GM12873 (cell line): ENCODE results near the gene TPX2.

ENCODE experiments used
- TF ChIP-seq, protein P1 (sequence below): IDR thresholded peaks from 2 replicates; pipeline ENCODE4 v1.5.1; 2012; ENCODE audit warnings: low read depth, mild to moderate bottlenecking, moderate library complexity, low read length, control low read depth; ENCODE audit not compliant: insufficient read depth; ENCODE audit errors: missing control alignments

TPX2 gene

DNA sequence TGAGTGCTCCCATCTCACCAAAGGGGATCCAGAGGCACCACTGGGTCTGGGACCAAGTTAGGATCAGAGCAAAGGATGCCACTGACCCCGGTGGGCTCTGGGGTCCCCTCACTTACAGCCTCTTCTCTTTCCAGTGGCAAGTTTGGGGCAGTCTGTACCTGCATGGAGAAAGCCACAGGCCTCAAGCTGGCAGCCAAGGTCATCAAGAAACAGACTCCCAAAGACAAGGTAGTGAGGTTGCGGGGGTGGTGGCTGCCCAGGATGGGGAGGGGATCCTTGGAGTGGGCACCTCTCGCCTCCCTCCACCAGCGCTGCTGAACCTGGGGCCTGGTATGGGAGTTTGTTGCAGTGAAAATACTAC lies 85.0 kb downstream of the TPX2 start:
- TF ChIP-seq, protein P1, sequence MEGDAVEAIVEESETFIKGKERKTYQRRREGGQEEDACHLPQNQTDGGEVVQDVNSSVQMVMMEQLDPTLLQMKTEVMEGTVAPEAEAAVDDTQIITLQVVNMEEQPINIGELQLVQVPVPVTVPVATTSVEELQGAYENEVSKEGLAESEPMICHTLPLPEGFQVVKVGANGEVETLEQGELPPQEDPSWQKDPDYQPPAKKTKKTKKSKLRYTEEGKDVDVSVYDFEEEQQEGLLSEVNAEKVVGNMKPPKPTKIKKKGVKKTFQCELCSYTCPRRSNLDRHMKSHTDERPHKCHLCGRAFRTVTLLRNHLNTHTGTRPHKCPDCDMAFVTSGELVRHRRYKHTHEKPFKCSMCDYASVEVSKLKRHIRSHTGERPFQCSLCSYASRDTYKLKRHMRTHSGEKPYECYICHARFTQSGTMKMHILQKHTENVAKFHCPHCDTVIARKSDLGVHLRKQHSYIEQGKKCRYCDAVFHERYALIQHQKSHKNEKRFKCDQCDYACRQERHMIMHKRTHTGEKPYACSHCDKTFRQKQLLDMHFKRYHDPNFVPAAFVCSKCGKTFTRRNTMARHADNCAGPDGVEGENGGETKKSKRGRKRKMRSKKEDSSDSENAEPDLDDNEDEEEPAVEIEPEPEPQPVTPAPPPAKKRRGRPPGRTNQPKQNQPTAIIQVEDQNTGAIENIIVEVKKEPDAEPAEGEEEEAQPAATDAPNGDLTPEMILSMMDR = no peak

DNA sequence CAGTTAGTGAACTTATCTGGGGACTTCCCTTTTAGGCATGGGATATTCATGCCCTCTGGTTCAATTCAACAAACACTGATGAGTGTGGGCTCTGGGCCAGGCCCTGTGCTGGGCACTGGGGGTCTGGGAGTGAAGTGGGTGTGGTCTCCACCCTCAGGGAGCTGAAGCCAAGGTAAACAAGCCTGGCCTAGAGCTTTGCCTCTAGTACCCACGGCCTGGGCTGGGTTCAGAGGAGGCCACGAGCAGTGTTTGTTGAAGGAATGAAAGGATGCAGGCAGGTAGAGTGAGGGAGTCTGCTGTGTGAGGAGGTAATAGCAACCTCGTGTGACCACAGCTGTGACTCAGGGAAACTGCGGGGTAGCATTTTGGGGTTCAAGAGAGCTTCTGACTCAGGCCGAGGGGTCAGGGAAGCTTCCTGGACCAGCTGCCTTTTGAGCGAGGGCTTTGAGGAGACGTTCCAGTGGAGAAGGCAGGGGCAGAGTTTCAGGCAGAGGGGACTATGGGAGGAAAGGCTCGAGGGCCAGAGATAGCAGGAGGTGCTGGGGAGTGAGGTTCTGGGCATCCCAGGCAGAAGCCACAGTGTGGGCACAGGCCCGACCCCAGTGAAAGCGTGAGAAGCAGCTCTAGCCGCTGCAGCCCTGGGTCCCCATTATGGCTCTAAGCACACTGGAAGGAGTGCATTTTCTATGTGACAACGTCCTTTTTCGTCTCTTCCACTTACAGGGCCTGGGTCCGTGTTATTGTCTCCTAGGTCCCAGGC lies 85.6 kb downstream of the TPX2 start:
- TF ChIP-seq, protein P1 = no peak

DNA sequence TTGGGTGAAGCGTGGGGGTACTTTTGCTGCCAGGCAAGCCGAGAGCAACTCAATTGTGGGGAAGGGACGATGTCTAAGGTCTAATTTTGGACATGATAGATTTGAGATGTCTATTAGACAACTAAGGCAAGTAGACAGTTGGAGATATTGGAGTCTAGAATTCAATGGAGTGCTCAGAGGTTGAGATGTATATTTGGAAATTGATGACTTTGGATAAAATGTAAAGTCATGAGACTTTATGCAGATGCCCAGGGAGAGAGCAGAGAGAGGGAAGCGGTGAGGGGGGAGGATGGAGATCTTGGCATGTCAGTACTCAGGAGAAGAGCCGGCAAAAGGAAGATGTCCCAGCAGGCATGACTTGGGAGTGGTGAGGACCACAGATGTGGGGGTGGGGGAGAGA lies 87.0 kb downstream of the TPX2 start:
- TF ChIP-seq, protein P1 = no peak

DNA sequence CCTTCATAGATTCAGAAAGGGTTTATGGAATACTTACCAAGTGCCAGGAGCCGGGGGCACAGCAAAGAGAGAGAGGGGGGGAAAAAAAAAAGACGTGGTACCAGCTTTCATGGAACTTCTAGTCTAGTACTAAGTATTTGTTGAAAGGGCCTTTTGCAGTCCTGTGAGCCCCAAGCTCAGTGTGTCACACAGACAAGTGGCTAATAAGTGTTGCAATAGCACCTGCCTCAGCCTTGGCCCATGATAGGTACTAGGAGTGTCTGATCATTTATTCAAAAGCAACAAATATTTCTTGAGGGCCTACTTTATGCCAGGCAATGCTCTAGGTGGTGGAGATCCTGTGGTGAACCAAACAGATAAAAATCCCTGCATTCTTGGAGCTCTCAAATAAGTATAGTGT lies 88.0 kb downstream of the TPX2 start:
- TF ChIP-seq, protein P1 = no peak

DNA sequence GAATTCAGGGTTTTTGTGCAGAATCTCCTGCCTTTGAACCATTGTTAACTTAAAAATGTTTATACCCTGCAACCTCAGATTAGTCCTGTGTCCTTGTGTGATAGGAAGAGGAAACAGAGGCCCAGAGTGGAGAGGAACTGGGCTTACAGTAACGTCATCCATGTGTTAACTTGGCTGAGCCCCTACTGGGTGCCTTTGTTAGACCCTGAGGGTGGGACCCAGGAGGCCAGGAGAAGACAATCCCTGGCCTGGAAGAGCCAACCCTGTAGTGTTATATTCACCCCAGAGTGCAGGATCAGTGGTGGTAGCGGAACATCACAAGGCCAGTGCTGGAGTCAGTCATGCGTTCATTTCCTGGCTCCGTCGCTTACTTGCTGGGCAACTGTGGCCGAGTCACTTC lies 90.6 kb downstream of the TPX2 start:
- TF ChIP-seq, protein P1 = no peak

DNA sequence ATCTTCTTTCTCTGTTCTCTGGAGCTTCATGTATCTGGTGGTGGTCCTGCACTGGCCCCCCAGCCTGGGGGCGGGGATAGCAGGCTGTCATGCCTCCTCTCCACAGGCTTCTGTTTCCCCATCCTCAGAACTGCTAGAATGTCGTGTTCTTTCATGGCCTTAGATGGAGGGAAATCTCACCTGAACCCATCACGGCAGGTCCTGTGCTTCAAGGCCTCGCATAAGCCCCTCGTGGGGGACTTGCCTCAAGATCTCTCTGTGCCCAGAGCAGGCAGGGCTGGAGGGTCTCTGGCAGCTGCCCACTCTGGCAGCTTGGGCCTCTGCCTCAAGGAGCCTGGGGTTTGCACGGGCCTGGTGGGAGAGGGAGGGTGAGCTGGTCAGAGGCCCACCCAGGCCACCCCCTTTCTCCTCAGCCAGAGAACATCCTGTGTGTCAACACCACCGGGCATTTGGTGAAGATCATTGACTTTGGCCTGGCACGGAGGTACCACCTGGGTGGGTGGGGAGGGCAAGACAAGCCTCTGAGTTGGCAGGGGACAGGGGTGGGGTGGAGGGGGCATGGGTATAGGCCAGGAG lies 91.4 kb downstream of the TPX2 start:
- TF ChIP-seq, protein P1 = no peak

DNA sequence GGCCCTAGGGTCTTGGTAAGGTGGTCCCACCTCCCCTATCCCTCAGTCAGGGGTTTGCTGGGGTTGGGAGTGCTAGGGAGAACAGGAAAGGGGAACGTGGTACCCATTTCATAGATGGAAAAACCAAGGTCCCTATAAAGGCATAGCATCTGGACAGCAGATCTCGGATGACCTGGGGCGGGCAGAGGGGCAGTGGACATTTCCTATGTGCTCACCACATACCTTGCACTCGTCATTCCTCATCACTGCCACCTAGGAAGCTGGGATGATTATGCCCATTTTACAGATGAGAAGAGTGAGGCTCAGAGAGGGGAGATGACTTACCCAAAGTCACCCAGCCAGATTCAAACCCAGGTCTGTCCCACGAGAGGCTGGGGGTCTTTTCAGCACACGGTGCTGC lies 92.1 kb downstream of the TPX2 start:
- TF ChIP-seq, protein P1 = no peak
